ENCODE results near the gene CNBD2.

DNA sequence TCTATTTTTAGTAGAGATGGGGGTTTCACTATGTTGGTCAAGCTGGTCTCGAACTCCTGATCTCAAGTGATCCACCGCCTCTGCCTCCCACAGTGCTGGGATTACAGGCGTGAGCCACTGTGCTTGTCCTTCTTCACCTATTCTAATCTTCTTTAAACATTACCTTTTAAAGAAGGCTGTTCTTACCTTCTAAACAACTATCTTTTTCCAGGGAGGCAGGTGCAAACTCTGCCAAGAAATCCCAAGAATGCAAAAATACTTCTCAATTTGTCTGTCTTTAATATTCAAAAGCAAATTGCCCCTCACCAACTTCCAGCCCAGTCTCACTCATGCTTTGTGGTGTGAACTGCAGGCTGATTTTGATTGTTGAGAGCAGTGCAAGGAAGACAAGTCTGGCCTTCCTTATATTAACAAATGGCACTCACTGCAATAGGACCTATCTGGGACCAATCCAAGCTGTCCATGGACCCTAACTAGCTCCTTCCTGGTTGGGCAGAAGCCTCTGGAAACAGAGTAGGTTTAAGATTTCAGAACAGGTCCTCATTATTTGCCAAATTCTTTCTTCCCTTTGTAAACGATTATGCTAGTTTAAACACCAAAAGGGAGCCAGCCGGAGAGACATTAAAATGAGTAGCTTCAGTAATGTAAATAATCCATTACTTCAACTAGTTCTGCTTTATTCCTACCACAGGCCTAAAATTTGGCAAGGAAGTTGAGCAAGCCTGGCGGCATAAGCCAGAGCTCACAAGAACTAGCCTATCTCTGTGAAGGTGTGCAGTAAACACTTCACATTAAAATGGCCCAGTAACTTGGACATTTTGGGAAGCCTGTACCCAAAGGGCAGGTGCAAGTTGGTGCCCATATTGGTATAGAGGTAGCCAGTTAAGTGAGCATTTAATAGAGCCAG, 15.7 kb upstream of the CNBD2 start:
- TF ChIP-seq POLR2AphosphoS5 (IDR thresholded peaks at IDR 0.05; ENCODE audit: borderline replicate concordance, low read depth, low read length) (no peak; the same call in 1 of the 2 replicates), EZH2 (IDR thresholded peaks at IDR 0.05) (no peak), FOXP2 (optimal IDR thresholded peaks at IDR 0.05; ENCODE audit: control extremely low read depth, extremely low read length, insufficient read depth) (no peak)
